Esophagus (tissue), 2 donors: ENCODE data around the gene BAIAP2L1. TPM values are rescaled to one million over a fixed set of nuclear protein-coding genes. Genes with fewer than 3 reads are reported as not detected.

Source experiments
- H3K27ac ChIP-seq, 2 donors: one replicate each; pipeline ENCODE4 v1.5.1; 2013; ENCODE audit warnings: low read depth in 2 of 2, mild to moderate bottlenecking in 2 of 2, inconsistent platforms in 1 of 2, low read length in 1 of 2, moderate library complexity in 1 of 2
- H3K27me3 ChIP-seq, 2 donors: one replicate each; pipeline ENCODE4 v1.6.1; 2013; ENCODE audit warnings: low read length in 2 of 2, control low read depth in 1 of 2, mild to moderate bottlenecking in 1 of 2; ENCODE audit not compliant: insufficient read depth in 2 of 2, control insufficient read depth in 1 of 2
- H3K36me3 ChIP-seq, 2 donors: one replicate each; pipeline ENCODE4 v1.6.1; 2013; ENCODE audit warnings: low read length in 1 of 2; ENCODE audit not compliant: control insufficient read depth in 2 of 2, insufficient read depth in 2 of 2
- H3K4me1 ChIP-seq, 2 donors: one replicate each; pipeline ENCODE4 v1.6.1; 2013; ENCODE audit warnings: low read length in 1 of 2; ENCODE audit not compliant: control insufficient read depth in 2 of 2, insufficient read depth in 2 of 2
- H3K4me3 ChIP-seq, 2 donors: one replicate each; pipeline ENCODE4 v1.5.1; 2013; ENCODE audit warnings: low read length in 2 of 2, mild to moderate bottlenecking in 2 of 2, low read depth in 1 of 2, moderate library complexity in 1 of 2
- H3K9me3 ChIP-seq, 2 donors: one replicate each; pipeline ENCODE4 v1.6.1; 2013; ENCODE audit warnings: mild to moderate bottlenecking in 2 of 2, low read depth in 1 of 2, low read length in 1 of 2, moderate library complexity in 1 of 2; ENCODE audit not compliant: control insufficient read depth in 2 of 2, insufficient read depth in 1 of 2
- WGBS, 2 donors: extraction: QIAGEN DNeasy Blood & Tissue Kit; methylation state at CpG; one replicate each; pipeline ENCODE4 v1.1.7; 2013; 5-methylcytosine and 5-hydroxymethylcytosine counted together
- polyA plus RNA-seq, 2 donors: library from polyadenylated mRNA; stranded (reverse); fragments of 200-250 nt; gene quantifications; one replicate each; pipeline ENCODE4 v1.2.3, GENCODE V29; 2013
- donor health status: healthy with polysubstance abuse.
- donor health status: Bipolar disorder and iron deficiency.

BAIAP2L1 gene
- polyA plus RNA-seq, 2 donors: 20.0 to 23.1 TPM

- peak overlapping the region; percentile 85 to 86 for H3K27ac ChIP-seq
- no peak overlapping the region for H3K4me3 ChIP-seq
- H3K9me3 ChIP-seq: no peaks in the 10 kb centered on the region
- peaks cover 0 to 8% of the 10 kb centered on the region in 2 donors for H3K36me3 ChIP-seq
- peaks cover 28 to 52% of the 10 kb centered on the region in 2 donors for H3K4me1 ChIP-seq
- H3K27me3 ChIP-seq: no peaks in the 10 kb centered on the region
- WGBS, 2 donors: 72 to 75% methylated on average over 21 of the region's 21 CpGs
Observed at GRCh38 chr7:98285157-98286092, 115.5 kb downstream of the BAIAP2L1 start.

- Histone ChIP-seq H3K9me3 (no peaks in the 10 kb centered on the region), H3K27me3 (no peaks in the 10 kb centered on the region), H3K4me1 (peaks cover 28 to 51% of the 10 kb centered on the region in 2 donors), H3K27ac (peak overlapping the region; percentile 85 to 86), H3K4me3 (peak overlapping the region; percentile 65 to 86), H3K36me3 (peaks cover 0 to 5% of the 10 kb centered on the region in 2 donors)
- WGBS, 2 donors: 21 to 29% methylated on average over 20 of the region's 20 CpGs
Observed at GRCh38 chr7:98284335-98285036, 116.4 kb downstream of the BAIAP2L1 start.

GRCh38 chr7:98283887-98284222 is 117.0 kb downstream of the BAIAP2L1 start:
- peak overlapping the region; percentile 85 to 86 for H3K27ac ChIP-seq
- peaks cover 28 to 48% of the 10 kb centered on the region in 2 donors for H3K4me1 ChIP-seq
- H3K27me3 ChIP-seq: no peaks in the 10 kb centered on the region
- H3K9me3 ChIP-seq: no peaks in the 10 kb centered on the region
- 70 to 79% methylated on average over 8 of the region's 8 CpGs for WGBS, 2 donors
- H3K4me3 ChIP-seq: peak overlapping the region; percentile 65 to 86
- peaks cover 0 to 5% of the 10 kb centered on the region in 2 donors for H3K36me3 ChIP-seq

GRCh38 chr7:98283127-98283886 is 117.6 kb downstream of the BAIAP2L1 start:
- Histone ChIP-seq H3K4me3 (peak overlapping the region; percentile 65 to 86), H3K27me3 (no peaks in the 10 kb centered on the region), H3K9me3 (no peaks in the 10 kb centered on the region), H3K36me3 (peaks cover 0 to 5% of the 10 kb centered on the region in 2 donors), H3K27ac (peak overlapping the region; percentile 85 to 86), H3K4me1 (peaks cover 28 to 48% of the 10 kb centered on the region in 2 donors)
- WGBS, 2 donors: 42 to 53% methylated on average over 19 of the region's 19 CpGs

- no peaks in the 10 kb centered on the region for H3K27me3 ChIP-seq
- H3K36me3 ChIP-seq: peaks cover 0 to 3% of the 10 kb centered on the region in 2 donors
- WGBS, 2 donors: 26 to 32% methylated on average over 16 of the region's 16 CpGs
- no peaks in the 10 kb centered on the region for H3K9me3 ChIP-seq
- peaks cover 28 to 42% of the 10 kb centered on the region in 2 donors for H3K4me1 ChIP-seq
- peak overlapping the region; percentile 65 to 86 for H3K4me3 ChIP-seq
- H3K27ac ChIP-seq: peak overlapping the region; percentile 85 to 86
Observed at GRCh38 chr7:98282703-98283102, 118.2 kb downstream of the BAIAP2L1 start.

- Histone ChIP-seq H3K27ac (peak overlapping the region; percentile 85 to 86), H3K36me3 (peaks cover 0 to 3% of the 10 kb centered on the region in 2 donors), H3K27me3 (no peaks in the 10 kb centered on the region), H3K4me1 (peaks cover 23 to 35% of the 10 kb centered on the region in 2 donors), H3K4me3 (peak overlapping the region; percentile 65 to 86), H3K9me3 (no peaks in the 10 kb centered on the region)
- 2 to 3% methylated on average over 57 to 77 of the region's 77 CpGs for WGBS, 2 donors
Observed at GRCh38 chr7:98281757-98282606, 118.9 kb downstream of the BAIAP2L1 start.

- H3K9me3 ChIP-seq: no peaks in the 10 kb centered on the region
- H3K4me1 ChIP-seq: peaks cover 17 to 27% of the 10 kb centered on the region in 2 donors
Observed at GRCh38 chr7:98280791-98281756, 119.8 kb downstream of the BAIAP2L1 start, which contains the start of gene BRI3. Gene BRI3, plus strand, starts transcription at chr7:98281686. Its CDS starts 110 bp downstream, at chr7:98281796.

GRCh38 chr7:98280296-98280695 is 120.6 kb downstream of the BAIAP2L1 start:
- peaks cover 9 to 19% of the 10 kb centered on the region in 2 donors for H3K4me1 ChIP-seq
- H3K27ac ChIP-seq: peak overlapping the region; percentile 91 to 94
- H3K4me3 ChIP-seq: peak overlapping the region in 1 of 2 donors; percentile 86
- 41 to 45% methylated on average over 7 of the region's 7 CpGs for WGBS, 2 donors
- no peaks in the 10 kb centered on the region for H3K9me3 ChIP-seq
- no peaks in the 10 kb centered on the region for H3K36me3 ChIP-seq
- H3K27me3 ChIP-seq: no peaks in the 10 kb centered on the region

More at GRCh38 chr7:98280791-98281756, 119.8 kb downstream of the BAIAP2L1 start, which contains the start of gene BRI3:
- WGBS, 2 donors: 1% methylated on average over 40 to 91 of the region's 92 CpGs
- peak within 1 kb of the TSS; percentile 91 to 94 for H3K27ac ChIP-seq
- peak within 1 kb of the TSS; percentile 65 to 86 for H3K4me3 ChIP-seq
- H3K27me3 ChIP-seq: no peaks in the 10 kb centered on the region
- peaks cover 0 to 3% of the 10 kb centered on the region in 2 donors for H3K36me3 ChIP-seq
